ENCODE data around the gene DHRS9. TPM values are rescaled to one million over a fixed set of nuclear protein-coding genes. Genes with fewer than 3 reads are reported as not detected.

DHRS9 gene
- 20.2 and 29.2 TPM in 2 replicates for total RNA-seq

DNA sequence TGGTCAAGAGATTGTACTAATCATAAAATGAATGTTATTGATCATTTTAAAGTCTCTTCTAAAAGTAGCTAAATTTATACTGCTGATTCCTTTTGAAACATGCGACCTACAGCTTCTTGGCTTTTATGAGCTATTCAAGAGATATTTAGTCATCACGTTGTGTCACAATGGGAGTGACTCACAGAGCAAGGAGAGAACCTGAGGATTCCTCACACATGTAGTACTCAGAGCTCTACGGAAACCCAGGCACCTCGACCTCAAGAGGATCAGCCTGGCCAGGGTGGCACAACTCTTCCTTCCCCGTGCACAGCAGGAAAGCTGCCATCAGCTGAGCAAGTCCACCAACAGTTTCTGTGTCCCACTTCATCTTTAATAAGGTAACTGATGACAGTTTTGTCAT is at the start of gene DHRS9:
TSS of gene DHRS9 (plus strand) at position 223 of the 400 bp plus-strand sequence. CDS start 12,019 bp downstream, outside the sequence.

DNA sequence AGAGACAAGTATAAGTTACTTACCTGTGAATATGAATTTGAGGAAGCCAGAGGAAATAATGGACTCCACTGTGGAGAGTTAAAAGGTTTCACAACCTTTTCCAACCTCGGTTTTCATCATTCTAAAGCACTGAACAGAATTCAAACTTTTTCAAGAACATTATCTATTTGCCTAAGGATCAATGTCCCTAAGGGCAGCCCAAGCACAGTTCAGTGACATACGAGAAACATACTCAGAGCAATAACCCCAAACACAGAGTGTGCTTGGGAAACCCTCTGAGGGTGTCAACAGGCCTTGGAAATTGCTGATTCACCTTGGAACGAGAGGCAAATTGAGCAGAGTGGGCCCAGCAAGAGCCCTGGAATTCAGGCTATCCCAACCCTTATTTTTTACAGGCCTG is 38.2 kb upstream of the DHRS9 start, which contains the start of gene ABCB11:
TSS of gene ABCB11 (minus strand) at position 123 of the 400 bp plus-strand sequence. CDS start 13,199 bp downstream, outside the sequence.

Other genes starting within 250 kb of the DHRS9 start
- 2.0 and 2.1 TPM in 2 replicates for gene SPC25, start 179.1 kb upstream of the DHRS9 start, total RNA-seq
- not detected in 2 replicates for gene G6PC2, start 168.3 kb upstream of the DHRS9 start, total RNA-seq
- under 0.01 and 0.65 TPM in 2 replicates for gene ABCB11, start 38.2 kb upstream of the DHRS9 start, total RNA-seq

Measured in cardiac atrium fibroblast (primary cell).